Measurements from ENCODE around the gene TBC1D17.

Gene TBC1D17

GRCh38 chr19:49877020-49877878 is at the start of gene TBC1D17, which contains the start of gene AKT1S1:
TSS of gene TBC1D17 (plus strand) at chr19:49877702. CDS start at chr19:49877724, 22 bp downstream.
TSS of gene AKT1S1 (minus strand) at chr19:49877355. CDS start at chr19:49873295, 4,060 bp downstream.
- DNase-seq = peak; percentile 99

GRCh38 chr19:49829200-49829599 is 48.3 kb upstream of the TBC1D17 start:
- no peak for DNase-seq

DNA sequence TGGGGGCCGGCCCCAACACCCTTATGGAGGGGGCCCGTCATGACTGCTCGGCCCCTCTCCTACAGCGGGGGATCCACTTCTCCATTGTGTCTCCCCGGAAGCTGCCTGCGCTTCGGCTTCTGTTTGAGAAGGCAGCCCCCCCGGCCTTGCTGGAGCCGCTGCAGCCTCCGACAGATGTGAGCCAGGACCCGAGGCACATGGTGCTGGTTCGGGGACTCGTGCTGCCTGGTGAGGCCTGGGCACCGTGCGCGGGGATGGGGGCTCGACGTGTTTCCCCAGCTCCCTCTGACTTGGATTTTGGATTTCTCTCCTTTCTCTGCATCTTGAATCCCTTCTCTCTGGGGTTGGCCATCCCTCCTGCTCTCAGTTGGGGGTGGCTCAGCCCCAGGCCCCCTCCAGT is 47.8 kb upstream of the TBC1D17 start:
- no peak for DNase-seq

DNA sequence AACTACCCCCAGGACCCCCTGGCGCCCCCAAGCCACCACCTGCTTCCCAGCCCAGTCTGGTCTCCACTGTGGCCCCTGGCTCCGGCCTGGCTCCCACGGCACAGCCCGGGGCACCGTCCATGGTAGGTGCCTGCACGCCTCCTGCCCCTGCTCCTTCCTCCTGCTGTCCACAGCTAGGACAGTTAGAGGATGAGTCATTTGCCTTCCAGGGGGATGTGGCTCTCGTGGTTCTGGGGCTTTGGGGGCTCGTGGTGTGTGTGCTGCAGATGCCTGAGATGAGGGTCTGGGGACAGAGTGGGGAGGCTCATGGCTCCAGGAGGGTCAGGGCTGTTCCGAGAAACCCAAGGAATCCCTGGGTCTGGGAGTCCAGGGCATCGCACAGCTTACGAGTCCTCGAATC is 46.7 kb upstream of the TBC1D17 start:
- DNase-seq = no peak

DNA sequence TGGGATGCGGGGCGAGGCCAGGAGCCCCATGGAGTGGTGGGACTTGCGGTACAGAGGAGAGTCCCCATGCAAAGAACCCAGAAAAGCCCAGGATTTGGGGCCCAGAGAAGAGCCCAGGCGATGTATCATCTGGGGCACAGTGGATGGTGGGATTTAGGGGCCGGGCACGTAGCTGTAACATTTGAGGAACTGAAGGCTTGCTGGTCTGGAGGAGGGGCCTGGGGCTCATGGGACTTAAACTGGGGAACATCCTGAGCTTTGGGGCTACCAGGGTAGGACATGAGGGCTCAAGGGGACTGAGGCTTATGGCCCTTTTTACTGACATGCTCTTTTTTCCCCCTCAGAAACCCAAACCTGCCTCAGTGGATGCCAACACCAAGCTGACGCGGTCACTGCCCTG is 45.9 kb upstream of the TBC1D17 start:
- DNase-seq = no peak

DNA sequence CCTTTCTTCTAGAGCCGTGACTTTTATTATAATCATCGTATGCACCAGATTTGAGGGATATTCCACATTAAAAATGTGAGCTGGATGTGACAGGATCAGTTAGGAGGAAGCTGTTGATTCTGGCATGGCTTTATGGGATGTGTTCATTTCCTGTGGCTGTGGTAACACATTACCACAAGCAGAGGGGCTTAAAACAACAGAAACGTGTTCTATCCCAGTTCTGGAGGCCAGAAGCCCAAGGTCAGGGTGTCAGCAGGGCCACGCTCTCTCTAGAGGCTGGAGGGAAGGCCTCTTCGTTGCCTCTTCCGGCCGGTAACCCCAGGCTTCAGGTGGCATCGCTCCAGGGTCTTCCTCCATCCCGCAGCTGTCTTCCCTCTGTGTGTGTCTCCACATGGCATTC is 44.9 kb upstream of the TBC1D17 start:
- DNase-seq = no peak

DNA sequence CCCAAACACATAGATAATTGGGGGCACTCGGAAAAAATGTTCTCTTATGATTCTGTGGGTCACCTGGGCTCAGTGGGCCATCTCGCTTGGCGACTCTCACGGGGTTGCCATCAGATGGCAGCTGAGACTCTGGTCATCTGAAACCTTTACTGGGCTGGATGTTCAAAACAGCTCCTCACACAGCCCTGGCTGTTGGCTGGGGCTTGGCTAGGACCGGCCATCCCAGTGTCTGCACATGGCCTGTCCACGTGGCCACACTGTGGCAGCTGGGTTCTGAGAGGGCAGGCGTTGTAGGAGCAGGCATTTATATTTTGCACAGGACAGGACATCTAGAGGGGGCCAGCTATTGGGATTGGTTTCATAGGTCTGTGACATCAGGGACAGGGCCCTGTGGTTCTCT is 43.9 kb upstream of the TBC1D17 start:
- no peak for DNase-seq

DNA sequence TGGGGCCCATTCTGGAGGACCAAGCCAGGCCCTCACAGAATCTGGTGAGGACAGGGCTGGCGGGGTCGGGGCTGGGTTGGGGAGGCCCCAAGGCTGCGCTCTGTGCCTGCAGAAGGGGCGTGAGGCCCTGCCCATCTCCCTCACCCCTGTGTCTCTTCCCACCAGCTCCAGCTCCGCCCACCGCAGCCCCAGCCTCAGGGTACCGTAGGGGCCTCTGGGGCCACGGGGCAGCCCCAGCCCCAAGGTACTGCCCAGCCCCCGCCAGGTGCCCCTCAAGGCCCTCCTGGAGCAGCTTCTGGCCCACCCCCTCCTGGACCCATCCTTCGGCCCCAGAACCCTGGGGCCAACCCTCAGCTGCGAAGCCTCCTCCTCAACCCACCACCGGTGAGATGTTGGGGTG is 41.9 kb upstream of the TBC1D17 start:
- no peak for DNase-seq

- no peak for DNase-seq
Observed at GRCh38 chr19:49836176-49837008, 41.1 kb upstream of the TBC1D17 start.

DNA sequence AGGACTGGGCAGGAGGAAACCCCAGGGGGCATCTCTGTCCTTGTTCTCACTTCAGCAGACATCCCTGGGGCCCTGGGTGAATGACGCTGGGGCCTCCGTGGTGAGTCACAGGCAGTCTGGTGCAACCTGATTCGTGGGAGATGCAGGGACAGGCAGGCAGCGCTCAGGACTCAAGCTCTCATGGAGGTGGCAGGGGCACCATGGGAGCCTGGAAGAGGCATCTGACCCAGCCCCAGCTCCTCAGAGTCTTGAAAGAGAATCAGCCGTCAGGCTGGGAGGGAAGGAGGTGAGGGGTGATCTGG is 40.5 kb upstream of the TBC1D17 start:
- no peak for DNase-seq

GRCh38 chr19:49837425-49837824 is 40.1 kb upstream of the TBC1D17 start:
- no peak for DNase-seq

DNA sequence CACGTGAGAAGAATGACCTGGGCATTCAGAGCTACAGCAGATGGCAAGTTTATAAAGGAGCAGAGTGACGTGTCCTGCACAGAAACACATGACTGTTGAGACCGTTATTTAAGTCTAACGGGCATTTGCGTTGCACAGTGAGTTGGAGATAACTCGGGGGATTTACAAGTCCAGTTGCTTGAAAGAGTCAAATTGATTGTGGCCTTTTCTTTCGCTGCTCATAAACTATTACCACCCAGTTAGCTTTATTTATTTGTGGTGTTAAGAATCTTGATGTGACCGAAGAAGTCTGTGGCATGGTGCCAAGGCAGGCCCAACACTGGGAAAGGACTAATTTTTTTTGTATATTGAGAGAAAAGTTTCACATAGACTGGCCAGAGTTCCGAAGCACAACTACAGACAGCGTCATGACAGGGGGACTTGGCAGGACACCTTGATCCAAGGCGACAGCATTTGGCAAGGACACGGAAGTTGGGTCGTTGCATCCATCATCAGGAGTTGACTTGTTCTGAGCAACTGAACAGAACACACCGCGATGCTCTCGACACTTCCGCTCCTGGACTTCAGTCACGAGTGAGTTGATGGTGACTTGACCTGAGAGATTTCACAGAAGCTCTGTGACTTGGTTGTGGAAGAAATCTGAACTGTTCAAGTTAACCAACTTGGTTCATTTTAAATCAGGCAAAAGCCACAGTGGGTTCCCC is 38.5 kb upstream of the TBC1D17 start:
- no peak for DNase-seq

DNA sequence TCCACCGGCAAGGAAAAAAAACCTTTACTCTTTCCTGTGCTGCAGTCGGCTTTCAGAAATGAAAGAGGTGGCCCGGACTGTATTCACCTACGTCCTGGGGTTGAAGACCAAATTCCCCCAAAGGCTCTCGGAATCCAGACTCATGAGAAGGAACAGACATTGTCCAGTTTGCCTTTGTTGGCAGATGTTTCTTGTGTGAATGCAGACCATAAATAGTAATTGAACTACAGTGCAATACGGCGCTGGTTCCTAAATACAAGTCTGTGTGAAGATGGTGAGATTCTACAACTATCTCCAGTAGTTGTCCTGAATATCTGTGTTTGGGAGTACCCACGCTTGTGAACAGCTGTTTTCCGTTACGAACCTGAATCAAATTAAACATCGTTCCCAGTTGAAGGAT is 37.8 kb upstream of the TBC1D17 start:
- no peak for DNase-seq

GRCh38 chr19:49840321-49840720 is 37.2 kb upstream of the TBC1D17 start:
- no peak for DNase-seq

DNA sequence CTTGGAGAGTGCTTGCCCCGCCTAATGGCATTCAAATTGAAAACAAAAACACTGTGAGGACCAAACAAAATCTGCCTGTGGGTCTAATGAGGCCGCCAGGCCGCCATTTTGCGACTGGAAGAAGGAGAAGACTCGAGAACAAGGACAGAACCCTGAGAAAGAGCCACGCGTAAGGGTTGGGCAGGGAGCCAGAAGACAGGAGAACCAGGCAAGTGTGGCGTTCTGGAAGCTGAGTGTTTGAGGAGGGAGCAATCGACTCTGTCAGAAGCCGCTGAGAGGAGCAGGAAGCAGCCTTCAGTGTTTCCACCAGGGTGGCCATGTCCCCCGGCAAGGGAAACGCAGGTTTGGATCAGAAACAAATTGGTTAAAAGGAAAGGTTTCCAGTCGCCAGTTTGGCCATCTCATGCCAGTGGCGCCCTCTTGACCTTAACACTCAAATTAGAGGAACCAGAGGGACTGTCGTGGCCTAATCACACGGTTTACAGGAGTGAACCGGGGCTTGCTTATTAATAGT is 36.7 kb upstream of the TBC1D17 start:
- DNase-seq = no peak

- no peak for DNase-seq
Observed at GRCh38 chr19:49843265-49843664, 34.2 kb upstream of the TBC1D17 start.

GRCh38 chr19:49844138-49845095 is 33.1 kb upstream of the TBC1D17 start:
- no peak for DNase-seq

- DNase-seq = no peak
Observed at GRCh38 chr19:49845414-49845813, 32.1 kb upstream of the TBC1D17 start.

DNA sequence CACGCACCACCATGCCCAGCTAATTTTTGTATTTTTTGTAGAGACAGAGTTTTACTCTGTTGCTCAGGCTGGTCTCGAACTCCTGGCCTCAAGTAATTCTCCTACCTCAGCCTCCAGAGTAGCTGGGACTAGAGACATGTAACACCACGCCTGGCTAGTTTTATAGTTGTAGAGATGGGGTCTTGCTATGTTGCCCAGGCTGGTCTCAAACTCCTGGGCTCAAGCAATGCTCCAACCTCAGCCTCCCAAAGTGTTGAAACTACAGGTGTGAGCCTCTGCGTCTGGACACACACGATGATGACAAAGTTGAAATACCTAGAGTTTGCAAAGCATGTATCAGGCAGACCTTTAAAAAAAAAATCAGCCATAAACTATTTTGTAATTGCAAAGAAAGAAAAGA is 31.1 kb upstream of the TBC1D17 start:
- no peak for DNase-seq

DNA sequence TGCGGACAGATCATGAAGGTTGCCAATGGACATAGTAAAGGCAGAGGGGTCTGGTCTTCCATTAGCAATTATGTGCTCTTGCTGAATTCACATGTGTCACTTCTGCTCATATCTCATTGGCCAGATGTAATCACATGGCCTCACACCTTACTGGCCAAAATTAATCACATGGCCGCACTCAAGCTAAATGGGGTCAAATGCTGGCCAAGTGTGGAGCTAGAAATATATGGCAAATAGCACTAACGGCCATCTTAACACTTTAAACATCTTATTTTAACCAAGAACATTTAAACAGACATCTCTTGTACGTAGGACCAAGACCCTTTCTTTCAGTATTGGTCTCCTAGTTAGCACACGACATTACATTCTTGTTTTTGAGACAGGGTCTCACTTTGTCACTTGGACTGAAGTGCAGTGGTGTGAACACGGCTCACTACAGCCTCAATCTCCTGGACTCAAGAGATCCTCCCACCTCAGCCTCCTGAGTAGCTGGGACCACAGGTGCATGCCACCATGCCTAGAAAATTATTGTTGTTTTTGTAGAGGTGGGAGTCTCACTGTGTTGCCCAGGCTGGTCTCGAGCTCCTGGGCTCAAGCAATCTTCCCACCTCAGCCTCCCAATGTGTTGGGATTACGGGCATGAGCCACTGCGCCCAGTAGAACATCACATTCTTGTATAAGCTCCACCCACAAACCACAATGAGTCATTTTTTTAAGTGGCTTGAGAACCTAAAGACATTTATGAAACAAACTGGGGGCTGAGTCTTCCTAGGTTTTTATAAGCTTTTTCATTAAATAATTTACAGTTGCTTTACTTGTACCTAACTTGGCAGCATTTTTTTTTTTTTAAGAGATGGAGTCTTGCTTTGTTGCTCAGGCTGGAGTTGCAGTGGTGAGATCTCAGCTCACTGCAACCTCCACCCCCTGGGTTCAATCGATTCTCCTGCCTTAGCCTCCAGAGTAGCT is 29.5 kb upstream of the TBC1D17 start:
- peak; percentile 42 to 71 for DNase-seq

GRCh38 chr19:49848938-49849337 is 28.6 kb upstream of the TBC1D17 start:
- no peak for DNase-seq

Measured in AML-193 (cell line).